Naive thymus-derived CD4-positive, alpha-beta T cell (primary cell): ENCODE data around the gene CCNL2. TPM values are rescaled to one million over a fixed set of nuclear protein-coding genes. Genes with fewer than 3 reads are reported as not detected.
"Not testable (repeated sequence)": the region's sequence is repeated elsewhere in the genome, so short reads cannot be mapped to it uniquely, and the experiment has no call there.

Source experiments
- ATAC-seq: fragments of 150-1000 bp; cut with Tn5 transposase; 2 replicates; pipeline ENCODE4 v1.10.0; 2021; ENCODE audit warnings: mild to moderate bottlenecking, moderate library complexity
- CTCF ChIA-PET: fragments of 350-600 bp; sonication (Branson Sonifier 250); formaldehyde crosslinking; loops from one replicate; lab custom pipeline; 2021; ENCODE audit warnings: antibody characterized with exemption; lab: Charles Lee
- POLR2A ChIA-PET: fragments of 350-600 bp; sonication (Branson Sonifier 250); formaldehyde crosslinking; loops from one replicate; lab custom pipeline; 2021; ENCODE audit warnings: antibody characterized with exemption, inconsistent platforms; lab: Charles Lee
- DNase-seq, 9 donors: peaks; one replicate each; pipeline versions ENCODE4 v3.0.0 to v3.0.0-alpha.2; 2020 to 2022; ENCODE audit warnings: mixed read lengths in 1 of 9
- H3K27ac ChIP-seq: one replicate; pipeline ENCODE4 v1.7.0; 2013; ENCODE audit warnings: mild to moderate bottlenecking, low read depth, low read length, moderate library complexity
- H3K27me3 ChIP-seq, 2 donors: one replicate each; pipeline ENCODE4 v1.7.0; 2013; ENCODE audit warnings: low read length in 2 of 2, mild to moderate bottlenecking in 2 of 2, moderate library complexity in 2 of 2; ENCODE audit not compliant: control insufficient read depth in 2 of 2, insufficient read depth in 2 of 2
- H3K36me3 ChIP-seq, 3 experiments: 1 replicate in 2 of 3; 2 replicates in 1 of 3; pipeline ENCODE4 v1.7.0; 2013; ENCODE audit warnings: low read length in 3 of 3, mild to moderate bottlenecking in 3 of 3, moderate library complexity in 1 of 3; ENCODE audit not compliant: insufficient read depth in 3 of 3, control insufficient read depth in 2 of 3
- H3K4me1 ChIP-seq, 2 donors: one replicate each; pipeline ENCODE4 v1.7.0; 2013; ENCODE audit warnings: low read length in 2 of 2, mild to moderate bottlenecking in 2 of 2, moderate library complexity in 1 of 2; ENCODE audit not compliant: control insufficient read depth in 2 of 2, insufficient read depth in 2 of 2
- H3K4me3 ChIP-seq: 2 replicates; pipeline ENCODE4 v1.7.0; 2013; ENCODE audit warnings: mild to moderate bottlenecking, low read length
- H3K9me3 ChIP-seq, 3 experiments: 1 replicate in 2 of 3; 2 replicates in 1 of 3; pipeline ENCODE4 v1.7.0; 2013; ENCODE audit warnings: low read length in 3 of 3; ENCODE audit not compliant: control insufficient read depth in 2 of 3
- H3K27ac Mint-ChIP-seq, 9 donors: one replicate each; pipeline ENCODE4 v1.8.0; 2020 to 2022; ENCODE audit warnings: mixed read lengths in 9 of 9, mild to moderate bottlenecking in 8 of 9, moderate library complexity in 5 of 9, inconsistent platforms in 2 of 9
- H3K27me3 Mint-ChIP-seq, 5 donors: one replicate each; pipeline ENCODE4 v1.8.0; 2021 to 2022; ENCODE audit warnings: mixed read lengths in 5 of 5, mild to moderate bottlenecking in 1 of 5
- H3K36me3 Mint-ChIP-seq, 5 donors: one replicate each; pipeline ENCODE4 v1.8.0; 2020 to 2022; ENCODE audit warnings: mixed read lengths in 5 of 5, mild to moderate bottlenecking in 3 of 5, inconsistent platforms in 1 of 5
- H3K4me1 Mint-ChIP-seq, 7 donors: one replicate each; pipeline ENCODE4 v1.8.0; 2020 to 2022; ENCODE audit warnings: mixed read lengths in 7 of 7, mild to moderate bottlenecking in 3 of 7, inconsistent platforms in 1 of 7
- H3K4me3 Mint-ChIP-seq, 10 donors: one replicate each; pipeline ENCODE4 v1.8.0; 2020 to 2022; ENCODE audit warnings: mild to moderate bottlenecking in 10 of 10, mixed read lengths in 10 of 10, moderate library complexity in 6 of 10, inconsistent platforms in 2 of 10
- H3K9me3 Mint-ChIP-seq, 11 donors: one replicate each; pipeline ENCODE4 v1.8.0; 2020 to 2022; ENCODE audit warnings: mixed read lengths in 11 of 11, mild to moderate bottlenecking in 4 of 11, inconsistent platforms in 1 of 11, moderate library complexity in 1 of 11
- intact Hi-C, 2 donors: fragments of 100-400 bp; cut with micrococcal nuclease; formaldehyde crosslinking; loops; one replicate each; pipeline ENCODE4 v1.15.1; 2023
- polyA plus RNA-seq, 2 donors: library from polyadenylated mRNA; unstranded; fragments of 300-500 nt; fragmentation: Illumina TruSeq; gene quantifications; one replicate each; pipeline ENCODE4 v1.2.3, GENCODE V29; 2021
- total RNA-seq, 6 experiments: library from RNA in 5 of 6; stranded (reverse) in 5 of 6; gene quantifications; 1 replicate in 5 of 6; 2 replicates in 1 of 6; pipeline ENCODE4 v1.2.3 and lab custom pipeline; 2021 to 2026

Gene CCNL2
- total and polyA plus RNA-seq, 7 experiments from 2014 or later, result 16.3 to 403 (median 238) TPM

- H3K27me3 ChIP-seq, result no peaks in the 10 kb centered on the region
- no peaks in the 10 kb centered on the region for H3K9me3 Mint-ChIP-seq
- H3K4me1 ChIP-seq, result peaks cover 18 to 35% of the 10 kb centered on the region in 2 donors
- POLR2A ChIA-PET, result interaction anchor here (1.7 to 3.3 kb wide), 3 partner anchors 21 to 26 kb away, joined by 9 to 59 read pairs (median 13); partner anchors contain the start of gene CCNL2
- CTCF ChIA-PET, result interaction anchor here (1.1 to 1.4 kb wide), 2 partner anchors 68 to 257 kb away, joined by 3 to 4 read pairs; no protein-coding TSS in a partner anchor
- peaks cover 0 to 11% (median 4%) of the 10 kb centered on the region in 3 experiments for H3K36me3 ChIP-seq
- no peak overlapping the region for H3K4me3 ChIP-seq
- no peak for ATAC-seq
- H3K9me3 ChIP-seq, result no peaks in the 10 kb centered on the region
- DNase-seq, result no peak
- intact Hi-C loops, result loop anchor here in 1 of 2 donors (2.0 to 10.0 kb wide), 2 partner anchors 340 to 358 kb away; partner anchors contain the start of gene ISG15
- peaks cover 0 to 2% (median 0%) of the 10 kb centered on the region in 5 donors for H3K27me3 Mint-ChIP-seq
- peak overlapping the region; percentile 13 to 91 (median 78) for H3K27ac Mint-ChIP-seq
- H3K27ac ChIP-seq, result peak overlapping the region; percentile 88
- peaks cover 0 to 39% (median 23%) of the 10 kb centered on the region in 7 donors for H3K4me1 Mint-ChIP-seq
- H3K4me3 Mint-ChIP-seq, result peak overlapping the region; percentile 47 to 96 (median 92)
- peaks cover 0 to 5% (median 0%) of the 10 kb centered on the region in 5 donors for H3K36me3 Mint-ChIP-seq
These were observed 25.9 kb downstream of the CCNL2 start for GRCh38 chr1:1373051-1373814.

GRCh38 chr1:1371746-1372711 is 27.1 kb downstream of the CCNL2 start:
- Mint-ChIP-seq H3K36me3 (peaks cover 0 to 5% (median 0%) of the 10 kb centered on the region in 5 donors), H3K4me3 (peak overlapping the region; percentile 49 to 91 (median 68)), H3K27me3 (peaks cover 0 to 2% (median 0%) of the 10 kb centered on the region in 5 donors), H3K27ac (peak overlapping the region in 8 of 9 donors; percentile 31 to 88 (median 82)), H3K4me1 (peaks cover 0 to 39% (median 23%) of the 10 kb centered on the region in 7 donors), H3K9me3 (no peaks in the 10 kb centered on the region)
- ChIA-PET CTCF (interaction anchor here (0.7 to 1.8 kb wide), 7 partner anchors 20 to 259 kb away, joined by 4 to 7 read pairs (median 5); partner anchors contain the start of genes CCNL2 and TAS1R3), POLR2A (interaction anchor here (0.6 to 2.8 kb wide), 7 partner anchors 18 to 67 kb away, joined by 3 to 13 read pairs (median 5); partner anchors contain the start of genes CCNL2 and MRPL20)
- Histone ChIP-seq H3K9me3 (no peaks in the 10 kb centered on the region), H3K4me3 (peak overlapping the region; percentile 33), H3K36me3 (peaks cover 0 to 11% (median 4%) of the 10 kb centered on the region in 3 experiments), H3K4me1 (peaks cover 18 to 35% of the 10 kb centered on the region in 2 donors), H3K27me3 (no peaks in the 10 kb centered on the region), H3K27ac (peak overlapping the region; percentile 68)
- DNase-seq (peak; percentile 61 to 88 (median 73)), ATAC-seq (peak; percentile 51)
- intact Hi-C loops, result loop anchor here (1.0 to 10.0 kb wide), 5 partner anchors 13 to 357 kb away; partner anchors contain the start of genes DVL1 (in 2 of the 2) and ISG15 (in 1 of the 2)

GRCh38 chr1:1371364-1371745 is 27.8 kb downstream of the CCNL2 start:
- H3K4me3 ChIP-seq, result peak overlapping the region; percentile 33
- Mint-ChIP-seq H3K36me3 (peaks cover 0 to 5% (median 0%) of the 10 kb centered on the region in 5 donors), H3K9me3 (no peaks in the 10 kb centered on the region), H3K4me3 (peak overlapping the region; percentile 21 to 91 (median 64)), H3K27ac (peak overlapping the region in 8 of 9 donors; percentile 31 to 88 (median 84)), H3K27me3 (peaks cover 0 to 2% (median 0%) of the 10 kb centered on the region in 5 donors), H3K4me1 (peaks cover 0 to 39% (median 23%) of the 10 kb centered on the region in 7 donors)
- ATAC-seq (peak; percentile 78), DNase-seq (peak in 8 of 9 donors; percentile 57 to 91 (median 88))
- peaks cover 0 to 11% (median 4%) of the 10 kb centered on the region in 3 experiments for H3K36me3 ChIP-seq
- peaks cover 18 to 35% of the 10 kb centered on the region in 2 donors for H3K4me1 ChIP-seq
- ChIA-PET CTCF (interaction anchor here (1.0 to 1.8 kb wide), 6 partner anchors 19 to 250 kb away, joined by 3 to 7 read pairs (median 5); partner anchors contain the start of genes CCNL2 and TAS1R3), POLR2A (interaction anchor here (1.1 to 2.8 kb wide), 7 partner anchors 13 to 66 kb away, joined by 3 to 13 read pairs (median 9); partner anchors contain the start of genes CCNL2, MRPL20 and MXRA8)
- intact Hi-C loops, result loop anchor here (1.0 to 10.0 kb wide), 3 partner anchors 12 to 357 kb away; partner anchors contain the start of genes DVL1 (in 1 of the 2) and ISG15 (in 1 of the 2)
- peaks cover 0 to 6% (median 0%) of the 10 kb centered on the region in 3 experiments for H3K9me3 ChIP-seq
- H3K27me3 ChIP-seq, result no peaks in the 10 kb centered on the region
- H3K27ac ChIP-seq, result peak overlapping the region; percentile 68

- peaks cover 0 to 5% (median 0%) of the 10 kb centered on the region in 5 donors for H3K36me3 Mint-ChIP-seq
- H3K27me3 ChIP-seq, result no peaks in the 10 kb centered on the region
- ChIA-PET POLR2A (interaction anchor here (0.7 to 2.8 kb wide), 6 partner anchors 13 to 36 kb away, joined by 3 to 10 read pairs (median 7); partner anchors contain the start of genes CCNL2, MRPL20 and MXRA8), CTCF (interaction anchor here (1.0 to 1.8 kb wide), 5 partner anchors 19 to 249 kb away, joined by 3 to 7 read pairs (median 4); partner anchors contain the start of gene TAS1R3)
- H3K27ac ChIP-seq, result peak overlapping the region; percentile 43
- peaks cover 0 to 11% (median 4%) of the 10 kb centered on the region in 3 experiments for H3K36me3 ChIP-seq
- no peaks in the 10 kb centered on the region for H3K9me3 Mint-ChIP-seq
- H3K27me3 Mint-ChIP-seq, result peaks cover 0 to 2% (median 0%) of the 10 kb centered on the region in 5 donors
- peak overlapping the region in 8 of 10 donors; percentile 49 to 91 (median 64) for H3K4me3 Mint-ChIP-seq
- no peak for DNase-seq
- H3K4me3 ChIP-seq, result peak overlapping the region; percentile 33
- H3K27ac Mint-ChIP-seq, result peak overlapping the region in 4 of 9 donors; percentile 73 to 88 (median 84)
- H3K4me1 Mint-ChIP-seq, result peaks cover 0 to 39% (median 23%) of the 10 kb centered on the region in 7 donors
- intact Hi-C loops, result loop anchor here (1.0 to 10.0 kb wide), 3 partner anchors 12 to 356 kb away; partner anchors contain the start of genes DVL1 (in 1 of the 2) and ISG15 (in 1 of the 2)
- peaks cover 18 to 30% of the 10 kb centered on the region in 2 donors for H3K4me1 ChIP-seq
- H3K9me3 ChIP-seq, result peaks cover 0 to 10% (median 0%) of the 10 kb centered on the region in 3 experiments
- no peak for ATAC-seq
These were observed 28.3 kb downstream of the CCNL2 start for GRCh38 chr1:1370771-1371300.

DNA sequence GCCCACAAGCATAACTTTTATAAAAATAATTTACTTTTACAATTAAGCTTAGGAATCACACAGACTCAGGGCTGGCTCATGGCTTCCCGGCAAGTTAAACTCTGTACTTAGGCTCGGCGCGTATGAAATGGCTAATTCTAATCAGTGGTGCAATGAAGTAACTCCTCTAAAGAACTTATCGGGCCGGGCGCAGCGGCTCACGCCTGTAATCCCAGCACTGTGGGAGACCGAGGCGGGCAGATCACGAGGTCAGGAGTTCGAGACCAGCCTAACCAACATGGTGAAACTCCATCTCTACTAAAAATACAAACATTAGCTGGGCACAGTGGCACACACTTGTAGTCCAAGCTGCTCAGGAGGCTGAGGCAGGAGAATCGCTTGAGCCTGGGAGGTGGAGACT is 29.0 kb downstream of the CCNL2 start:
- not testable (repeated sequence) for H3K27me3 ChIP-seq, DNase-seq, H3K27me3 Mint-ChIP-seq, ATAC-seq, H3K4me3 ChIP-seq, H3K27ac ChIP-seq, H3K36me3 Mint-ChIP-seq, H3K9me3 Mint-ChIP-seq, H3K9me3 ChIP-seq
- H3K4me1 Mint-ChIP-seq, result peaks cover 0 to 34% (median 19%) of the 10 kb centered on the region in 7 donors
- H3K27ac Mint-ChIP-seq, result peak overlapping the region in 6 of 9 donors; percentile 38 to 83 (median 66)
- POLR2A ChIA-PET, result interaction anchor here (0.6 to 2.8 kb wide), 5 partner anchors 12 to 374 kb away, joined by 3 to 10 read pairs (median 5); partner anchors contain the start of genes CCNL2 and MXRA8
- intact Hi-C loops, result loop anchor here in 1 of 2 donors (10.0 kb wide), 1 partner anchor 355 kb away; the partner anchor contains the start of gene ISG15
- peak overlapping the region in 4 of 10 donors; percentile 8 to 75 (median 40) for H3K4me3 Mint-ChIP-seq
- CTCF ChIA-PET, result interaction anchor here (1.1 to 1.8 kb wide), 3 partner anchors 19 to 249 kb away, joined by 3 to 7 read pairs (median 3); no protein-coding TSS in a partner anchor
- Histone ChIP-seq H3K4me1 (peaks cover 18 to 30% of the 10 kb centered on the region in 2 donors), H3K36me3 (peaks cover 0 to 11% (median 4%) of the 10 kb centered on the region in 3 experiments)
